Panc1 (cell line): ENCODE measurements around the gene MAPK11. TPM values are rescaled to one million over a fixed set of nuclear protein-coding genes. Genes with fewer than 3 reads are reported as not detected.

Source experiments
- ATAC-seq: fragments of 200-7000 bp; cut with Tn5 transposase; 2 replicates; pipeline ENCODE4 v1.9.1; 2020; ENCODE audit warnings: mild to moderate bottlenecking, moderate library complexity
- BruUV-seq: library from RNA; stranded (reverse); fragments of 400-500 nt; replicated peaks from 2 replicates; lab custom pipeline; 2021; lab: Mats Ljungman, UMichigan
- CTCF ChIA-PET: fragments of 300-600 bp; sonication (Branson Sonifier 250); formaldehyde crosslinking; loops from one replicate; lab custom pipeline; 2022; ENCODE audit warnings: antibody characterized with exemption; lab: Charles Lee
- POLR2A ChIA-PET: fragments of 300-600 bp; sonication (Branson Sonifier 250); formaldehyde crosslinking; loops from one replicate; lab custom pipeline; 2022; ENCODE audit warnings: antibody characterized with exemption; lab: Charles Lee
- DNase-seq: peaks from one replicate; pipeline ENCODE4 v3.0.0-alpha.2; 2010; ENCODE audit warnings: low read depth, low spot score
- H3K27ac ChIP-seq: 2 replicates; pipeline ENCODE4 v1.5.1; 2011; ENCODE audit warnings: mild to moderate bottlenecking, low read length, inconsistent platforms
- H3K27me3 ChIP-seq: fragments of 200-500 bp; sonication (Bioruptor generic); 2 replicates; pipeline ENCODE4 v1.6.0; 2014; ENCODE audit warnings: low read length, inconsistent platforms; ENCODE audit not compliant: control insufficient read depth, insufficient read depth
- H3K36me3 ChIP-seq: fragments of 200-500 bp; sonication (Bioruptor generic); 2 replicates; pipeline ENCODE4 v1.5.1; 2014; ENCODE audit warnings: inconsistent platforms, mild to moderate bottlenecking, low read length, moderate library complexity; ENCODE audit not compliant: control insufficient read depth, insufficient read depth
- H3K4me1 ChIP-seq: 2 replicates; pipeline ENCODE4 v1.5.1; 2011; ENCODE audit warnings: inconsistent platforms, mild to moderate bottlenecking, low read length, moderate library complexity; ENCODE audit not compliant: control insufficient read depth, insufficient read depth
- H3K4me3 ChIP-seq, 2 experiments: 2 replicates each; pipeline ENCODE4 v1.5.1; 2011 to 2012; ENCODE audit warnings: low read depth in 2 of 2, low read length in 2 of 2, mild to moderate bottlenecking in 2 of 2, inconsistent platforms in 1 of 2, moderate library complexity in 1 of 2
- H3K9me3 ChIP-seq: fragments of 200-500 bp; sonication (Bioruptor generic); 2 replicates; pipeline ENCODE4 v1.5.1; 2014; ENCODE audit warnings: low read depth, mild to moderate bottlenecking, inconsistent platforms, low read length, moderate library complexity; ENCODE audit not compliant: control insufficient read depth, insufficient read depth
- POLR2AphosphoS5 ChIP-seq: IDR thresholded peaks from 2 replicates; pipeline ENCODE4 v1.6.1; 2012; ENCODE audit warnings: mild to moderate bottlenecking, low read depth, low read length, moderate library complexity
- SIN3A ChIP-seq: IDR thresholded peaks from 2 replicates; pipeline ENCODE4 v1.6.1; 2012; ENCODE audit warnings: low read depth, mild to moderate bottlenecking, low read length, moderate library complexity, borderline replicate concordance; ENCODE audit not compliant: insufficient read depth
- TCF7L2 ChIP-seq: IDR thresholded peaks from 2 replicates; pipeline ENCODE4 v1.6.1; 2011; ENCODE audit warnings: mild to moderate bottlenecking, low read depth, low read length, inconsistent platforms
- in situ Hi-C: cut with HindIII; loops from 2 replicates; pipeline ENCODE4 v1.10.0; 2016; ENCODE audit warnings: low sequenced_read_pairs, low pct_unique_long_range_greater_than_20kb
- intact Hi-C: fragments of 100-400 bp; cut with micrococcal nuclease; formaldehyde crosslinking; loops from one replicate; pipeline ENCODE4 v1.10.0; 2022; ENCODE audit not compliant: unreplicated experiment
- total RNA-seq: library from RNA; stranded (reverse); gene quantifications from one replicate; pipeline ENCODE4 v1.2.1, GENCODE V29; 2021; ENCODE audit not compliant: unreplicated experiment
- TF ChIP-seq, protein P1 (sequence below), 2 experiments: IDR thresholded peaks; 2 replicates each; pipeline ENCODE4 v1.6.1; 2011 to 2012; ENCODE audit warnings: low read depth in 2 of 2, control low read depth in 1 of 2, low read length in 1 of 2, mild to moderate bottlenecking in 1 of 2, moderate library complexity in 1 of 2; ENCODE audit not compliant: insufficient read depth in 1 of 2
- TF ChIP-seq, protein P2 (sequence below): fragments of 450-650 bp; IDR thresholded peaks from 2 replicates; pipeline ENCODE4 v1.5.1; 2017; ENCODE audit warnings: mild to moderate bottlenecking

Gene MAPK11
- total RNA-seq, 1 experiment from 2014 or later = 77.7 TPM

DNA sequence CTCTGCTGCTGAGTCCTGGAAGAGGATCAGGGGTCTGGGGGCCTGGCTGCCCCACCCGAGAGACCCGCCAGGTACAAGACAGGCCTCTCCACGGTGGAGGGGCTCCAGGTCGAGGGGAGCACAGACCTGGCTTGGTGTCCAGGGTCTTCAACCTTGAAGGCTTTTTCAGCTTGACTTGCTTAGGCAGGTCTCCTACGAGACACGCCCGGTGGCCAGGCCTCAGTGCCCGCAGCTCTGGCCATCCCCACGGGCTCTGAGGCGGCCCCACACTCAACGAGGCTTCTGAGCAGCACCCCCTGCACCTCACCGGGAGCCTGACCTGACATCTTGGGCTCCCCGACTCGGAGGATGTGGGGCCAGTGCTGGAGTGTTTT is 43.9 kb upstream of the MAPK11 start:
- CTCF ChIA-PET = no interaction called here

DNA sequence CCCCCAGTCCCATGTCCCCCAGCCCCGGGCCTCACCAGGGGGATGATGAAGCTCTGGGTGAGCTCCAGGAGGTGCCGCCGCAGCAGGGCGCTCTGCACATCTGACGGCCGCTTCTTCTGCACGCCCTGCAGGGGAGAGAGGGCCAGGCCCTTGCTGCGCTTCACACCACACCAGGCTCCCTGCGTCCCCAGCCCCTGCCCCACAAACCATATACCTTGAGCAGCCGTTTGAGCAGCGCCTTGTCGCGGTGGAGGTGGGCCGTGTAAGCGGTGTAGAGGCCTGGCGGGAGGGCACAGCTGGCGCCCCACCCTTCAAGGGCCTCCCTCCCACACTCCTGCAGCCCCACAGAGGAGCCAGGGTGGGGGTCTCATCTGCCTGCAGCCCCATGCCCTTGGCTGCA is 43.4 kb upstream of the MAPK11 start:
- POLR2A ChIA-PET = no interaction called here
- in situ Hi-C loops = no loop called here
- H3K27ac ChIP-seq = no peak overlapping the region
- intact Hi-C loops = no loop called here
- no peaks in the 10 kb centered on the region for H3K9me3 ChIP-seq
- ATAC-seq = no peak
- no TSS peak for BruUV-seq
- DNase-seq = no peak
- TF ChIP-seq, protein P1, sequence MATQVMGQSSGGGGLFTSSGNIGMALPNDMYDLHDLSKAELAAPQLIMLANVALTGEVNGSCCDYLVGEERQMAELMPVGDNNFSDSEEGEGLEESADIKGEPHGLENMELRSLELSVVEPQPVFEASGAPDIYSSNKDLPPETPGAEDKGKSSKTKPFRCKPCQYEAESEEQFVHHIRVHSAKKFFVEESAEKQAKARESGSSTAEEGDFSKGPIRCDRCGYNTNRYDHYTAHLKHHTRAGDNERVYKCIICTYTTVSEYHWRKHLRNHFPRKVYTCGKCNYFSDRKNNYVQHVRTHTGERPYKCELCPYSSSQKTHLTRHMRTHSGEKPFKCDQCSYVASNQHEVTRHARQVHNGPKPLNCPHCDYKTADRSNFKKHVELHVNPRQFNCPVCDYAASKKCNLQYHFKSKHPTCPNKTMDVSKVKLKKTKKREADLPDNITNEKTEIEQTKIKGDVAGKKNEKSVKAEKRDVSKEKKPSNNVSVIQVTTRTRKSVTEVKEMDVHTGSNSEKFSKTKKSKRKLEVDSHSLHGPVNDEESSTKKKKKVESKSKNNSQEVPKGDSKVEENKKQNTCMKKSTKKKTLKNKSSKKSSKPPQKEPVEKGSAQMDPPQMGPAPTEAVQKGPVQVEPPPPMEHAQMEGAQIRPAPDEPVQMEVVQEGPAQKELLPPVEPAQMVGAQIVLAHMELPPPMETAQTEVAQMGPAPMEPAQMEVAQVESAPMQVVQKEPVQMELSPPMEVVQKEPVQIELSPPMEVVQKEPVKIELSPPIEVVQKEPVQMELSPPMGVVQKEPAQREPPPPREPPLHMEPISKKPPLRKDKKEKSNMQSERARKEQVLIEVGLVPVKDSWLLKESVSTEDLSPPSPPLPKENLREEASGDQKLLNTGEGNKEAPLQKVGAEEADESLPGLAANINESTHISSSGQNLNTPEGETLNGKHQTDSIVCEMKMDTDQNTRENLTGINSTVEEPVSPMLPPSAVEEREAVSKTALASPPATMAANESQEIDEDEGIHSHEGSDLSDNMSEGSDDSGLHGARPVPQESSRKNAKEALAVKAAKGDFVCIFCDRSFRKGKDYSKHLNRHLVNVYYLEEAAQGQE (IDR thresholded peaks at IDR 0.05; ENCODE audit: insufficient read depth in 1 of 2, low read depth in 2 of 2, low read length in 1 of 2) = no peak
- TF ChIP-seq, protein P2, sequence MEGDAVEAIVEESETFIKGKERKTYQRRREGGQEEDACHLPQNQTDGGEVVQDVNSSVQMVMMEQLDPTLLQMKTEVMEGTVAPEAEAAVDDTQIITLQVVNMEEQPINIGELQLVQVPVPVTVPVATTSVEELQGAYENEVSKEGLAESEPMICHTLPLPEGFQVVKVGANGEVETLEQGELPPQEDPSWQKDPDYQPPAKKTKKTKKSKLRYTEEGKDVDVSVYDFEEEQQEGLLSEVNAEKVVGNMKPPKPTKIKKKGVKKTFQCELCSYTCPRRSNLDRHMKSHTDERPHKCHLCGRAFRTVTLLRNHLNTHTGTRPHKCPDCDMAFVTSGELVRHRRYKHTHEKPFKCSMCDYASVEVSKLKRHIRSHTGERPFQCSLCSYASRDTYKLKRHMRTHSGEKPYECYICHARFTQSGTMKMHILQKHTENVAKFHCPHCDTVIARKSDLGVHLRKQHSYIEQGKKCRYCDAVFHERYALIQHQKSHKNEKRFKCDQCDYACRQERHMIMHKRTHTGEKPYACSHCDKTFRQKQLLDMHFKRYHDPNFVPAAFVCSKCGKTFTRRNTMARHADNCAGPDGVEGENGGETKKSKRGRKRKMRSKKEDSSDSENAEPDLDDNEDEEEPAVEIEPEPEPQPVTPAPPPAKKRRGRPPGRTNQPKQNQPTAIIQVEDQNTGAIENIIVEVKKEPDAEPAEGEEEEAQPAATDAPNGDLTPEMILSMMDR = no peak
- no peak for TF ChIP-seq TCF7L2
- no peak for TF ChIP-seq SIN3A
- CTCF ChIA-PET = no interaction called here
- H3K36me3 ChIP-seq = no peaks in the 10 kb centered on the region
- no peaks in the 10 kb centered on the region for H3K27me3 ChIP-seq
- H3K4me1 ChIP-seq = peaks cover 21% of the 10 kb centered on the region
- H3K4me3 ChIP-seq = no peak overlapping the region

More for the DNA sequence above, 43.9 kb upstream of the MAPK11 start:
- in situ Hi-C loops = no loop called here
- intact Hi-C loops = no loop called here
- Histone ChIP-seq H3K27ac (no peak overlapping the region), H3K9me3 (no peaks in the 10 kb centered on the region), H3K27me3 (no peaks in the 10 kb centered on the region), H3K4me3 (no peak overlapping the region), H3K36me3 (no peaks in the 10 kb centered on the region), H3K4me1 (peaks cover 16% of the 10 kb centered on the region)
- POLR2A ChIA-PET = interaction anchor here (0.5 kb wide), 1 partner anchor 42 kb away, joined by 6 read pairs; no protein-coding TSS in a partner anchor
- BruUV-seq = no TSS peak
- ATAC-seq (peak; percentile 7; the same call in 1 of the 2 replicates), DNase-seq (no peak)
- TF ChIP-seq SIN3A (no peak), TCF7L2 (no peak), POLR2AphosphoS5 (no peak)
- TF ChIP-seq, protein P1 (IDR thresholded peaks at IDR 0.05; ENCODE audit: insufficient read depth in 1 of 2, low read depth in 2 of 2, low read length in 1 of 2) = no peak
- TF ChIP-seq, protein P2 = no peak
